Activated CD8-positive, alpha-beta memory T cell treated with anti-CD3 and anti-CD28 coated beads, Interleukin-2, amount 50 U/mL, for 1 hour (primary cell): ENCODE data around the gene ATP1B3.
"Not testable (repeated sequence)": the region's sequence is repeated elsewhere in the genome, so short reads cannot be mapped to it uniquely, and the experiment has no call there.

Source experiments
- DNase-seq: peaks from one replicate; pipeline ENCODE4 v3.0.0-alpha.2; 2020; ENCODE audit errors: extremely low read depth

The ATP1B3 gene

DNA sequence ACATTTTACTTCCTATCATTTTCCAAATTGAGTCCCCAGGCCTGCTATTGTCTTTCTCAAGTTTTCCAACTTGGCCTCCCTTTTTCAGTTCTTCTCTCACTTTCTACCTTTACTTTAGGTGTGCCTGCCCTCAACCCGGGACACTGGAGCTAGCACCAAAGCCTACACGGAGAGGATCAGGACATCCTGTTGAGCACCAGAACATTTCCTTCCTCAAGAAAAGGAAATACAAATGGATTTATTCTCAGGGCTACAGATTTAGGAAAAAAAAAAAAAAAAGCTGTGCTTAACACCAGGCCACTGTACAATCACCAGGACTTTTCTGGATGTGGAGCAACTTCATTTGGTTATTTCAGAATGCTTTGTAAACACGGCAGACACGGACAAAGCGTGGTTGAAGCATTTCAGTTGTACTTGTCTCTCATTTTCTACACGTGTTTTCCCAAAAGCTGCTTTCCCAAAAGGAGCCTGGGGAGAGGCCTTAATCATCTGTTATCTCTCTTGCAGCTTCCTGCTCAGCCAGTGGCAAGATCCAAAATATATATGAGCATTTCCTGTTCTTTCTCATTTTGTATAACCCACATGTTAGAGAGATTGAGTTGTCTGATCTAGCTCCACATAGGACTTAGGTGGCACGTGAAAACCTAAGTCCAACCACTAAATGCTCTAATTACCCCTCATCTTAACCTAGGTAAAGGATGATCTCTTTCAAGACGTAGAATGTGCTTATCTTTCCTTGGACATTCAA lies 15.5 kb upstream of the ATP1B3 start:
- no peak for DNase-seq

DNA sequence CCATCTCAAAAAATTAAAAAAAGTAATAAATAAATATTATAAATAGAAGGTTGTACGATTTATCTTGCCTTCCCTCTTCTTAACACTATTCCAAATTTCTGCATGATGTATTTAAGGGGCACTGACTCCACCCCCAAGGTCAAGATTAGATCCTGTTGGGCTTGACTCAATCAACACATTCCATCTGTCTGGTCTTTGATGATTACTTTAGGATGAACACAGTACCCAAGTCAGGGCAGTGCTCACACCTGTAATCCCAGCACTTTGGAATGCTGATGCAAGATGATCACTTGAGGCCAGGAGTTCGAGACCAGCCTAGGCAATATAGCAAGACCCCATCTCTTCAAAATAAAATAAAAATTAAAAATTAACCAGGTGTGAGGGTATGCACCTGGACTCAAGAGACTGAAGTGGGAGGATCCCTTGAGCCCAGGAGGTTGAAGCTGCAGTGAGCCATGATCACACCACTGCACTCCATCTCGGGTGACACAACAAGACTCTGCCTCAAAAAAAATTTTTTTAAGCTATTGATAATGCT lies 14.1 kb upstream of the ATP1B3 start:
- DNase-seq = no peak

DNA sequence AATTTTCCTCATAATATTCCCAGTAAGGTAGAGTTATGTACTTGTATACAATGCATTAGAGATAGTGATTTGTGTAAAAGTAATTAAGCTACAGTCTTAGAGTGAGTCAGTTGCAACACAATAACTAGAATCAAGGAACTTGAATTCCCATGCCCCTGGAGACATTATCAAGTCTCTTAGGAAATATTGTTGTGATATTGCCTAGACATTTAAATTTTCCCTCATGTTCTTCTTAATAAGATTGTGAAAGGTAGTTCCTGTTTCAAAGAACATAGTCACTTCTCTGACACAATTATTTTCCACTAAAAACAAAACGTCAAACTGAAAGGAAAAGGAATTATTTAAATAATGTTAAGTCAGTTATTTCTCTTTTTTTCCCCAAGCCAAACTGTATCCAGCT lies 13.0 kb upstream of the ATP1B3 start:
- DNase-seq = no peak

DNA sequence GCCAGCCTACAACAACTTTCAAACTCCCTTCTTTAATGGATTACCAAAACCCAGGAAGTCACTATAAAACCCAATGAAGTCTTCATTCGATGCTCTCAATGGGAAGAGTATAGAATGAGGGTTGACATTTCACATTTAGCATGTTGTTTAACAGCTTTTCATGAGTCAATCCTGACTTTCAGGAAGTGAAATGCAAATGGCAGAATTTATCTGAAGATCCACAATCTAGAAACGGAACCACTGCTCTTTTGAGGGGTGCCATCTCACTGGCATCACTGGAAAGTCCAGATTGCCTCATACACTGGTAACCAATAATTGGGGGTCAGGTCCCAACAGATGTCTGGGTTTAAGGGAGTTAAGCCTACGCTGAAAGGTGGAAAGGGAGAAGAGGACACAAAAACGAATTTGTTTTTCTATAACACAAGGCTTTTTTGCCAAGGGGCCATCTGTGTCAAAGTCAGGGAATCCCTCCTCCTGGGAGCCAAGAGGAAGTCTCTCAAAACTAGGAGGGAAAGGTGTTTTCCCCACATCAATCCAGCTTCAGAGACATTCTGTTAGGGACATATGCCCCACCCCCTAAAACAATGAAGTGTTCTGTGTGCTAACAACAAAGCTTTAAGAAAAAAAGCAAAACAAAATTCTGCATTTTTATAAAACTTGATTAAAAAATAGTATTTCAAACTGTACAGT lies 12.0 kb upstream of the ATP1B3 start:
- DNase-seq = no peak

DNA sequence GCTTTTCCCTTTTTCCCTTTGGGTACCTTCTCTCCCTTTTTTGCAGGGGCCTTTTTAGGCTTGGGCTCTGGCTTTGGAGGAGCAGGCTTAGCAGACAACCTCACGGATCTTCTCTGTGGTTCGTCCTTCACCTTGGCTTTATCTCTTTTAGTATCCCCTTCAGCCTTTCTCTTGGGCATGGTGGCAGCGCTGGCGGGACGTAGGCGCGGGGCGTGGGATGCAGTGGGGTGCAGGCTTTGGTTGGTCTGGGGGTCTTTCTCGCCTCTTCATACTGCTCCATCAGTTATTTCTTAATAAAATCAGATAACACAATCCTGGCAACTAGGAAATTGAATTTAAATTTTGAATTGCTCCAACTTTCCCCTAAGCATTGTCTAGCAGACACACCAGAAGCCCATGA lies 11.3 kb upstream of the ATP1B3 start:
- DNase-seq = no peak

DNA sequence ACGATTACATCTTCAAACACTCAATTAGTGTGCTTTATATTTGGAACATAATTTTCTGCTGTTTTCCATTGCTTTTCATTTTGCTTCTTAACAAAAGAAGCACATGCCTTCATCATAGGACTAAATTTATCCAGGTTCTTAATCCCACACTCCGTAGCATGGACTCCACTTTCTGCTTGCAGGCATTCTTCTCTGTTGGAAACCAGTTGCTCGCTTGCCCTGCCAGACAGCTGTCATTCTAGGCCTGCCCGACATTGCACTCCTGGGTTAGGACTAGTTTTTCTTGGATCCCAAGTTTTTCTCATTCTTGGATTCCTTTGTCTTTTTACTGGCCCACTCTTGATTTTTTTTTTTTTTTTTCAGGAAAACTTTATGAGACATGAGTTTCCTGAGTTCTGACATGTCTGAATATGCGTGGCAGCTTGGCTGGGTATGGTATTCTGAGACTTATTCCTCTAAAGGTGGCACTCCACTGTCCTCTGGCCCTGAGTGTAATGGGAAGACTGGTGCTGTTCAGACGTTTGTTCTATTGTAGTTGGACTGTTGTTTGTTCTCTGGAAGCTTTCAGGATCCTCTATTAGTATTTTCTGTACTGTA lies 6.3 kb upstream of the ATP1B3 start:
- DNase-seq = no peak

DNA sequence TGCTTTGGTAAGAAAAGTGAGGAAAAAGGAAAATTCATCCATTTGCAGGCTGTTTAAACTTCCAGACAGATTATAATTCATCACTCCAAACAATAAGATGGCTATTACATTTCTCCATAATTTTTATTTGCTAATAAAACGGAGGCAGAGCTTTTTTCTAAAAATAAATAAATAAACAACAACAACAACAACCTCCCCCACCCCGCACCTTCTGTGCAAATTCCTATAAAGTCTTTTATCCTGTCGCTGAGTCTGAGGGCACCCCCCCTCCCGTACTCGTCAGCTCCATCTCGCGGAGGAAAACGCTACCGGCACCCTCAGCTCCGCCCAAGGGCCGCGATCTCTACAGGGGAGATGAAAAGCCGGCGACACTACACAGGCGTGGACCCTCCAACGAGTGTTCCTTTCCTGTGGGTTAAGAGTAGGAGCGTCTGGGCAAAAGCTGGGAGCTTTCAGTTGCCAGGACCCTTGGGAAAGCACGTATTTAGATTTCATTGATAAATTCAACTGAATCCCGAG lies 1.0 kb upstream of the ATP1B3 start:
- DNase-seq = peak; percentile 57

DNA sequence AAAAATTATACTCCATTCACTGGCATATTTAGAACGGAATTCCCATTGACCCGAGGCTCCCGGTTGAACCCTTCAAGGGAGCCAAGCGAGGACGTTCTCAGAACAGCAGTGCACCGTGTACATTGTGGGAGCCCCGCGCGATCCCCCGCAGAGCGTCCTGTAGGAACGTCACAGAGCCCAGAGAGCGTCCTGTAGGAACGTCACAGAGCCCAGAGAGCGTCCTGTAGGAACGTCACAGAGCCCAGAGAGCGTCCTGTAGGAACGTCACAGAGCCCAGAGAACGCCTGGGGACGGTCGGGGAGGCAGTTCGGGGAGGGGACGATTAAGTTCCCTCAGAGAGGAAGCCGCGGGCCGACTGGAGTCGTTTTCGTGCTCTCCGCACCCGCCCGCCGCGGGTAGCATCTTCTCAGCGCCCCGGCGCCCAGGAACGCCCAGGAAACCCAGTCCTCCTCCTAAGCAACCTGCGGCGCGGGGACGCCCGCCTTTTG lies 506 bp upstream of the ATP1B3 start:
- DNase-seq = peak; percentile 66

DNA sequence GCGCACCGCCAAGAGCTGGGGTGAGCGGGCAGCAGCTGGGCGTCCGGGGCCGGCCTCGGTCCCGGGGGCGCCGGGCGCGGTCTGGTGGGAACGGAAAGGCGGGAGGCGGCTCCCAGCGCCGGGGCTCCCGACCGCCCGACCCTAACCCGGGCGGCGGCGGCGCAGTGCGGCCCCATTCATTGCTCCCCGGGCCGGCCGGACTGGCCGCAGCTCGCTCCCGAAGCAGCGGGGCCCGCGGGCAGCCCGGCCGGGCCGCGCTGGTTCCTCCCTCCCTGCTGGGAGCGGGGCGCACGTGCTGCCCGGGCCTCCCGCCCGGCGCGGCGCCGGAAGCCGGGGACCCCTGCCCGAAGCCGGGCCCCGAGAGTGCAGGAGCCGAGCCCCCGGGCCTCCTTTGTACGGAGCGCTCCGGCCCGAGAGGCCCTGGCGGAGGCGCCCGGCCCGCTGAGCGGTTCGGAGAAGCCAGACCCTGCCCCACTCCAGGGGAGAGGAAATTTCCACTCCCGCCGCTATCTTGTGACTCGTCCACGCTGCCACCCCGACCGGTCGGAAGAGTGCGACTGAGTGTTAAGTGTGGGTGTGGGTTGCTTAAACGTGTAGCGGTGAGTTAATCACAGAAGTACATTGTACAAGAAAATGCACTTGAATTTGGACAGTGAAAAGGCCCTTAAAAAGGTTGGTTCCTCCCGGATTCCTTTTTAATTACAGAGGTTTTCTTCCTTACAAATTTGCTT lies 613 bp downstream of the ATP1B3 start:
- peak; percentile 29 for DNase-seq

DNA sequence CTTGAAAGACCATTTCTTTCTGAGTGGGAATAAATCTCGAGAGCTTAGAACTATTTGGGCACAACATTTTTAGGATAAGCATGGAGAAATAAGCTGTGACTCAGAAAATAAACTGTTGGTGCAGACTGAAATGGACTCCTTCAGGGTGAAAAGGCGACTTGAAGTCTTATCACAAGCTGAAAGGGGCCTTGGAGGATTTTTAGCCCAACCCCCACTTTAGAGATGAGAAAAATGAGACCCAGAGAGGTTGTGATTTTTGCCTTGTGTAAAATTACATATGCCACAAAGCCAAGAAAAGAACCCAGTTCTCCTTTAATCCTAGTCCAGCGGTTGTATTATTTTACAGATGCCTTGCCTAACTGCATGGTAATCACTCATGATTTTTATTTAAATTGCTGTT lies 1.5 kb downstream of the ATP1B3 start:
- no peak for DNase-seq

DNA sequence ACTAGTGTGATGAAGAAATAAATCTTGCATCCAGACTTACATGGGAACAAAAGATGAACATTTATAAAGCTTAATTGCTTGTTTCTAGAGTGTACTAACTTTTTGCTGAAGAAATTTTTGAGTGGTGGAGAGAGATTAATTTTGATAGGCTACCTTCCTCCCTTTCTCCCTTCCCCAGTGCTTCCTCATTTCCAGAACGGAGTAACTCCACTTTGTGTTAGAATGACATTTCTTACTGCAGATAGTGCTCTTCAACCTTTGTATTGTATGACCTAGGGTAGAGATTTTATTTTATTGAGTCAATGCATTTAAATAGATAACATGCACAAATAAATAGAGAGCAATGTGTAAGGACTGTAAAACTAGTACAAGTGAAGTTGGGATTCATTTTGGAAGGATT lies 1.9 kb downstream of the ATP1B3 start:
- no peak for DNase-seq

DNA sequence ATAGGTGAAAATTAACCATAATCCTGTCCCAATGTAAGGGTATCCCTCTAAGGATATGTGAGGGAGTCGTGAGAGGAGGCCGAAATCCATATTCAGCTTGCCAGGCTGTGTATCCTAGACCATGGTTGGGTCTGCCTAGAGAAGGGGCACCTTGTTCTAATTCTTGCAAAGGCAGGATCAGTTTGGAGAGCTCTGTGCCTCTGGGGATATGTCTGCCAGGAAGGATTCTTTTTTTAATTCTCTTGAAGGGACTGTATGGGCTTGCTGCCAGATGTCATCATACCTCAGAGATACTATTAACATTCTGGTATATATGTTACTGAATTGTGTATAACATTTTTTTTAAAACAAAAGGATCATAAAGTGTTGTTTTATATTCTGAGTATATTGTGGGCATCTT lies 2.4 kb downstream of the ATP1B3 start:
- DNase-seq = no peak

DNA sequence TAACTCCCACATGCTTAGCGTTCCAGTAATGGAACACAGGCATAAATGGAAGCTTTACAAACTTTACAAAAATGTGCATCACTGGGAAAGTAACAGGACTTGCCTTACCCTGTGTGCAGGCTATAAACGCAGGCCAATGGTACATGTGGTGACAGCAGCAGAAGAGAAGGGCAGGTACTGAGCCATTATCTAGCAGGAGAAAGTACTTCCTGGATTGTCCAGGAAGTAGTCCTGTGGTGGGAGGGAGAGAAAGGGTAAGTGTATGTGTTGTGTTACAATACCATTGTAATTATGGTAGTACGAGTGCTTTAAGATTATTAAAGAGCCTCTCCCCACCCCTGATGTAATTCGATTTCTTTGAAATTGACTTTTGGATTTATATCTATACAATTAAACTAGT lies 5.3 kb downstream of the ATP1B3 start:
- no peak for DNase-seq

DNA sequence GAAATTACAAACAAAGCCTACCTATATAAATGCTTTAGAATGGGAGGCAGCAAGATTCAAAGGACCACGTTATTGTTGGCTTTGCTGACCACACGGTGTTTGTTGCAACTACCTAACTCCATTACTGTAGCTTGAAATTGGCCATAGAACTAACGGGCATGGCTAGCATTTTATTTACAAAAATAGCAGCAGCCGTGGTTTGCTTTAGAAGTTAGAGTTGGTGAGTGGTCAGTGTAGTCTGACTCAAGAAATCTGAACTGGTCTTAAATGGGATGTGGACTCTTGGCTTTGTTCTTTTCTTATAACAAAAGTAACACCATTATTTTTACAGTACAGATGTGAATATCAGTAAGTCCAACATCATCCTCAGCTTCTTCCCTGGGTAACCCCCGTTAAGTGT lies 10.6 kb downstream of the ATP1B3 start:
- no peak for DNase-seq

DNA sequence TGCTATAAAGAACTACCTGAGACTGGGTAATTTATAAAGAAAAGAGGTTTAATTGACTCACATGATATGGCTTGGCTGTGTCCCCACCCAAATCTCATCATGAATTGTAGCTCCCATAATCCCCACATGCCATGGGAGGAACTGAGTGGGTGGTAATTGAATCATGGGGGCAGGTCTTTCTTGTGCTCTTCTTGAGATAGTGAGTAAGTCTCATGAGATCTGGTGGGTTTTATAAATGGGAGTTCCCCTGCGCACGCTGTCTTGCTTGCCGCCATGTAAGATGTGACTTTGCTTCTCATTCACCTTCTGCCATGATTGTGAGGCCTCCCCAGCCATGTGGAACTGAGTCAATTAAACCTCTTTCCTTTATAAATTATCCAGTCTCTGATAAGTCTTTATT lies 12.1 kb downstream of the ATP1B3 start:
- not testable (repeated sequence) for DNase-seq

DNA sequence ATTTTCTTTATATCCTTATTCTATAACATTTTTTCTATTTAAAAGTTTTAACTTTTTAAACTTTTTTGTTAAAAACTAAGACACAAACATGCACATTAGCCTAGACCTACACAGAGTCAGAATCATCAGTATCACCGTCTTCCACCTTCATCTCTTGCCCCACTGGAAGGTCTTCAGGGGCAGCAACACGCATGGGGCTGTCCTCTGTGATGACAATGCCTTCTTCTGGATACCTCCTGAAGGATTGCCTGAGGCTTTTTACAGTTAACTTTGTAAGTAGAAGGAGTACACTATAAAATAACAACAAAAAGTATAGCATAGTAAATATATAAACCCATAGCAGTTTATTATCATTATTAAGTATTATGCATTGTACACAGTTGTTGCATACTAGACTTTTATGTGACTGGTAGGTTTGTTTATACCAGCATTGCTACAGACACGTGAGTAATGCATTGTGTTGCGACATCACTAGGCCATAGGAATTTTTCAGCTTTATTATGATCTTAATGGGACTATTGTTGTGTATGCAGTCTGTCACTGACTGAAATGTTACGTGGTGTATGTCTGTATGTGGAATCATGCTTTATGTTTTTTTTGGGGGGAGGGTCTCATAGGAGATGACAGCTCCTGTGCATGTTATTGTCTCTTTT lies 18.2 kb downstream of the ATP1B3 start:
- DNase-seq = no peak

DNA sequence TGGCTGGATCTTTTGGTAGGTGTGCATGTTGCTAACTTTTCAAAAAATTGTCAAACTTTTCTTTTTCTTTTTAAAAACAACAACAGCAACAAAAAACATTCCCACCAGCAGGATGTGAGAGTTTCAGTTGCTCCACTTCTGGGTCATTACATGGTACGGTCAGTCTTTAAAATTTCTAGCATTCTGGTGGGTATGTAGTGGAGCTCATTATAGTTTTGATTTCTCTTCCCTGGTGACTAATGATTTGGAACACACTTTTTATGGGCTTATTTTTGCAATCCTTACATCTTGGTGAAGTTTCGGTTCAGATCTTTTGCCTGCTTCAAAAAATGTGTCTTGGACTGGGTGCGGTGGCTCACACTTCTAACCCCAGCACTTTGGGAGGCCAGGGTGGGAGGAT lies 19.3 kb downstream of the ATP1B3 start:
- DNase-seq = no peak

DNA sequence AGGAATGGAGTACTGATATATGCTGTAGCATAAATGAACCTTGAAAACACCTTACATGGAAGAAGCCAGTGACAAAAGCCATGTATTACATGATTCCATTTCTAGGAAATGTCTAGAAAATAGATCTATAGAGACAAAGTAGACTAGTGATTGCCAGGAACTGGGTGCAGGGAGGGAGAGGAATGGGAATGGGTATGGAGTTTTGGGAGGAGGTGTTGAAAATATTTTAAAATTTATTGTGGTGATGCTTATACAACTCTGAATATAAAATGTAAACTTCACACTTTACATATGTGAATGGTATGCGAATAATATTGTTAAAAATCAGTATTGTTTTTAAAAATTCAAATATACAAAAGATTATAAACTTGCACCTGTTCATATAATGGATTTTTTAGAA lies 22.5 kb downstream of the ATP1B3 start:
- no peak for DNase-seq

DNA sequence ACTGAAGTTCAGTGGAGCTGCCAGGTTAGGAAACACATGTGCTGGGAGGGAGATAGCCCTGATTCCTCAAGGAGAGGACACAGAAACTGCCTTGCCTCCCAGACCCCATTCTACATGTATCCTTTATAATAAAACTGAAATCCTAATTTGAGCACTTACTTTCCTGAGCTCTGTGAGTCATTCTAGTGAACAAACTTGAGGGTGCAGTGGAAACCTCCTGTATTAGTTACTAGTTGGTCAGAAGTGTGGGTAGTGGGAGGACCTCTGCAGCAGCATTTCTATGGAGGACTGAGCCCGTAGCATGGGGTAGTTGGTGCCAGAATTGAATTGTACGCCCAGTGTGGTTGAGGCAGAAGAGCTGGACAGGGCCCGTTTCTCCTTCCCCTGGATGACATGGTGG lies 23.9 kb downstream of the ATP1B3 start:
- no peak for DNase-seq

DNA sequence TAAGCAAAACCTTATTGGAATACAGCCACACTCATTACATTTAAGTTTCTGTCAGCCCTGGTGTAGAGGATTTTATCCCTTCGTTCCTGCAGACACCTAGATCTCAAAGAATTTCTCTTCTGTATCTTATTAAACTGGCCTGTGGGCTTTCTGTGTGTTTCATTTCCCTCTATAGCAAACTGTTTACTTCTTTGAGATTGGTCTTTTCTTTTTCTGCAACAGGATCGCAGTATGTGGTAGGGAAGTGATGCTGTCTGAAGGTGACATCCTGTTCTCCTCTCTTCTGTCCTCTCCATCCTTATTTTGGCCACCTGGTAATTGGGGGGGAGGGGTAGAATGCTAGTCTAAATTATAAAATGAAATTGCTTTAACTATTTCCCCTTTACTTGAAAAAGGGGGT lies 25.5 kb downstream of the ATP1B3 start:
- no peak for DNase-seq

DNA sequence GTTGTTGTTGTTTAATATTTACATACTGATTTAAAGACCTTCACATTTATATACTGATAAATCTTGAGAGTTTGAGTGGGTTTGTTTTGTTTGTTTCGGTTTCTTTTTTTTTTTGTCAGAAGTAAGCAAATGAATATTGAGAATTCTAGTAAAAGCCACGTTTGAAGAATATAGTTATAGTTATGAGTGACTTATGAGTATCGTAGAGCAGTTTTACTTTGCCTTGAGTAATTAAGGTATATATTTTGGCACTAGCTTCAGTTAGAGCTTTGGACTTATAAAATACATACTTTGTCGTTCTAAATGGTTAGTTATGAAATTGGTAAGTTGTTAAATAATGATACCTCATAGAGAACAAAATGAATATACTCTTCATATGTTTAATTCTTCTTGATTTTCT lies 27.8 kb downstream of the ATP1B3 start:
- DNase-seq = no peak
